Endothelial cell of umbilical vein (primary cell): ENCODE data around the gene COL19A1. TPM values are rescaled to one million over a fixed set of nuclear protein-coding genes. Genes with fewer than 3 reads are reported as not detected.

ENCODE experiments used
- BruUV-seq: library from RNA; stranded (reverse); fragments of 400-500 nt; replicated peaks from 2 replicates; lab custom pipeline; 2021; lab: Mats Ljungman, UMichigan
- CTCF ChIA-PET: fragments of 300-600, 350-600 bp; sonication (Branson Sonifier 250); formaldehyde crosslinking; loops from one replicate; lab custom pipeline; 2021; ENCODE audit warnings: antibody characterized with exemption, inconsistent platforms; lab: Charles Lee
- POLR2A ChIA-PET: fragments of 300-600, 350-600 bp; sonication (Branson Sonifier 250); formaldehyde crosslinking; loops from one replicate; lab custom pipeline; 2021; ENCODE audit warnings: antibody characterized with exemption, inconsistent platforms; lab: Charles Lee
- DNase-seq: peaks from one replicate; pipeline ENCODE4 v3.0.0-alpha.2; 2011; ENCODE audit warnings: low read depth, low spot score
- FAIRE-seq: peaks from 2 replicates; lab custom pipeline; 2011; peaks lifted over from hg19 to GRCh38; lab: Jason Lieb, UNC
- H2AFZ ChIP-seq: 2 replicates; pipeline ENCODE4 v1.6.0; 2012; ENCODE audit warnings: low read depth, low read length, control low read depth, inconsistent platforms
- H3K27ac ChIP-seq: 2 replicates; pipeline ENCODE4 v1.5.1; 2011; ENCODE audit warnings: low read depth, mild to moderate bottlenecking, control low read depth, low read length, moderate library complexity; ENCODE audit not compliant: insufficient read depth
- H3K27me3 ChIP-seq, 2 experiments: 2 replicates each; pipeline versions ENCODE4 v1.6.0 to v1.6.1; 2011; ENCODE audit warnings: low read length in 2 of 2, mixed read lengths in 1 of 2; ENCODE audit not compliant: control insufficient read depth in 2 of 2, insufficient read depth in 2 of 2
- H3K36me3 ChIP-seq, 2 experiments: 2 replicates in 1 of 2; 3 replicates in 1 of 2; pipeline ENCODE4 v1.5.1; 2011; ENCODE audit warnings: low read length in 2 of 2, mild to moderate bottlenecking in 1 of 2, moderate library complexity in 1 of 2; ENCODE audit not compliant: control insufficient read depth in 2 of 2, insufficient read depth in 2 of 2; ENCODE audit errors: extremely low read depth in 1 of 2
- H3K4me1 ChIP-seq: 3 replicates; pipeline ENCODE4 v1.5.1; 2011; ENCODE audit warnings: mild to moderate bottlenecking, low read length; ENCODE audit not compliant: control insufficient read depth, insufficient read depth; ENCODE audit errors: extremely low read depth
- H3K4me2 ChIP-seq: 2 replicates; pipeline ENCODE4 v1.6.1; 2011; ENCODE audit warnings: low read length, control low read depth, mixed read lengths; ENCODE audit not compliant: insufficient read depth
- H3K4me3 ChIP-seq, 3 experiments: fragments of 200-600 bp in 1 of 3; sonication (generic), shearing (Covaris generic) in 1 of 3; replicated peaks in 1 of 3; 2 replicates each; pipeline ENCODE4 v1.5.1; 2011 to 2016; ENCODE audit warnings: control low read depth in 3 of 3, low read length in 3 of 3, mild to moderate bottlenecking in 2 of 3, inconsistent platforms in 1 of 3, low read depth in 1 of 3, moderate library complexity in 1 of 3; ENCODE audit not compliant: insufficient read depth in 1 of 3
- H3K79me2 ChIP-seq: 2 replicates; pipeline ENCODE4 v1.6.0; 2012; ENCODE audit warnings: low read length, inconsistent platforms; ENCODE audit not compliant: control insufficient read depth, insufficient read depth
- H3K9ac ChIP-seq: replicated peaks from 2 replicates; pipeline ENCODE3; 2011; ENCODE audit warnings: low read length, control low read depth; ENCODE audit not compliant: insufficient read depth; ENCODE audit errors: extremely low read depth
- H3K9me1 ChIP-seq: replicated peaks from 3 replicates; pipeline ENCODE4 v1.6.0; 2011; ENCODE audit warnings: mild to moderate bottlenecking, low read length; ENCODE audit not compliant: control insufficient read depth, insufficient read depth; ENCODE audit errors: extremely low read depth
- H3K9me3 ChIP-seq: replicated peaks from 2 replicates; pipeline ENCODE4 v1.5.1; 2012; ENCODE audit warnings: low read length, inconsistent platforms; ENCODE audit not compliant: control insufficient read depth, insufficient read depth
- H4K20me1 ChIP-seq: replicated peaks from 2 replicates; pipeline ENCODE3; 2011; ENCODE audit warnings: mild to moderate bottlenecking, low read length; ENCODE audit not compliant: control insufficient read depth, insufficient read depth; ENCODE audit errors: extremely low read depth
- CTCF ChIP-seq, 2 donors: IDR thresholded peaks; 1 replicate in 1 of 2; 2 replicates in 1 of 2; pipeline ENCODE4 v1.5.1; 2011; ENCODE audit warnings: low read length in 2 of 2, mild to moderate bottlenecking in 2 of 2, moderate library complexity in 2 of 2, control low read depth in 1 of 2, inconsistent platforms in 1 of 2, low read depth in 1 of 2; ENCODE audit not compliant: insufficient read depth in 1 of 2; ENCODE audit errors: extremely low read depth in 1 of 2
- EZH2 ChIP-seq: IDR thresholded peaks from 2 replicates; pipeline ENCODE4 v1.6.1; 2012; ENCODE audit warnings: borderline replicate concordance, low read depth, mild to moderate bottlenecking, moderate library complexity, low read length, inconsistent platforms; ENCODE audit not compliant: severe bottlenecking
- FOS ChIP-seq: IDR thresholded peaks from 2 replicates; pipeline ENCODE4 v1.6.1; 2011; ENCODE audit warnings: mild to moderate bottlenecking, low read length, moderate library complexity, borderline replicate concordance; ENCODE audit not compliant: insufficient read depth
- GATA2 ChIP-seq: IDR thresholded peaks from 2 replicates; pipeline ENCODE4 v1.7.0; 2011; ENCODE audit warnings: low read depth, mild to moderate bottlenecking, moderate library complexity, mixed read lengths, low read length; ENCODE audit not compliant: insufficient read length, insufficient read depth
- JUN ChIP-seq: IDR thresholded peaks from 2 replicates; pipeline ENCODE4 v1.6.1; 2011; ENCODE audit warnings: borderline replicate concordance, low read depth; ENCODE audit not compliant: insufficient read length, insufficient read depth
- MAX ChIP-seq: IDR thresholded peaks from 2 replicates; pipeline ENCODE4 v1.6.1; 2011; ENCODE audit not compliant: insufficient read depth, insufficient read length
- MYC ChIP-seq: IDR thresholded peaks from one replicate; pipeline ENCODE4 v1.6.1; 2011; ENCODE audit warnings: mild to moderate bottlenecking, low read depth, low read length
- POLR2A ChIP-seq: IDR thresholded peaks from 2 replicates; pipeline ENCODE4 v1.6.1; 2012; ENCODE audit warnings: low read depth, mild to moderate bottlenecking, control low read depth, low read length
- POLR2AphosphoS5 ChIP-seq: IDR thresholded peaks from 2 replicates; pipeline ENCODE4 v1.6.1; 2012; ENCODE audit warnings: low read depth, mild to moderate bottlenecking, control low read depth, low read length, moderate library complexity; ENCODE audit not compliant: insufficient read depth
- dilution Hi-C: fragments of 300-500 bp; cut with MboI; formaldehyde crosslinking; loops from one replicate; pipeline ENCODE4 v1.15.0; 2019; ENCODE audit warnings: low sequenced_read_pairs; ENCODE audit not compliant: extremely low pct_ligation_motif_present
- intact Hi-C: fragments of 100-400 bp; cut with micrococcal nuclease; formaldehyde crosslinking; loops from one replicate; pipeline ENCODE4 v1.10.0; 2022
- polyA plus RNA-seq, 4 experiments: library from polyadenylated mRNA; depleted of rRNA in 3 of 4; stranded (reverse) in 3 of 4; unstranded in 1 of 4; fragments of >200 nt; gene quantifications; 2 replicates each; pipeline versions ENCODE4 v1.2.1 to v1.2.3, GENCODE V29; 2011 to 2012; ENCODE audit warnings: missing spikeins in 1 of 4
- total RNA-seq: library from RNA; stranded (reverse); gene quantifications from 2 replicates; pipeline ENCODE4 v1.2.3, GENCODE V29; 2021

COL19A1 gene
- total and polyA plus RNA-seq, 2 donors (not counting 3 experiments of a cell fraction or from before 2014, with no cell fraction given), result not detected

- no peaks in the 10 kb centered on the region for H3K9me3 ChIP-seq
- no peak overlapping the region for H3K4me2 ChIP-seq
- BruUV-seq, result no TSS peak
- H3K79me2 ChIP-seq, result no peaks in the 10 kb centered on the region
- H3K9ac ChIP-seq, result no peak overlapping the region
- TF ChIP-seq EZH2 (no peak), MAX (no peak), POLR2A (no peak), FOS (no peak), POLR2AphosphoS5 (no peak), GATA2 (no peak), CTCF (IDR thresholded peaks at IDR 0.05; ENCODE audit: extremely low read depth in 1 of 2, insufficient read depth in 1 of 2, low read depth in 1 of 2, low read length in 2 of 2) (no peak), MYC (no peak), JUN (no peak)
- DNase-seq (no peak), FAIRE-seq (no peak)
- no peaks in the 10 kb centered on the region for H3K36me3 ChIP-seq
- POLR2A ChIA-PET, result no interaction called here
- H4K20me1 ChIP-seq, result no peaks in the 10 kb centered on the region
- H3K27me3 ChIP-seq, result no peaks in the 10 kb centered on the region
- no peak overlapping the region for H3K27ac ChIP-seq
- no peaks in the 10 kb centered on the region for H3K4me1 ChIP-seq
- dilution Hi-C loops, result no loop called here
- no peaks in the 10 kb centered on the region for H3K9me1 ChIP-seq
- intact Hi-C loops, result no loop called here
- CTCF ChIA-PET, result no interaction called here
- no peak overlapping the region for H3K4me3 ChIP-seq
- no peak overlapping the region for H2AFZ ChIP-seq
Observed at GRCh38 chr6:70160276-70160675, 293.9 kb downstream of the COL19A1 start.
